CD4-positive, alpha-beta T cell treated with Interleukin-17A for 4 hours (primary cell): ENCODE results near the gene SPTBN5.
A peak's percentile ranks its signal among the peaks of the same experiment; 100 is the strongest.

ENCODE experiments used
- DNase-seq: peaks from one replicate; pipeline ENCODE4 v3.0.0-alpha.2; 2020; ENCODE audit warnings: mixed read lengths

The SPTBN5 gene

DNA sequence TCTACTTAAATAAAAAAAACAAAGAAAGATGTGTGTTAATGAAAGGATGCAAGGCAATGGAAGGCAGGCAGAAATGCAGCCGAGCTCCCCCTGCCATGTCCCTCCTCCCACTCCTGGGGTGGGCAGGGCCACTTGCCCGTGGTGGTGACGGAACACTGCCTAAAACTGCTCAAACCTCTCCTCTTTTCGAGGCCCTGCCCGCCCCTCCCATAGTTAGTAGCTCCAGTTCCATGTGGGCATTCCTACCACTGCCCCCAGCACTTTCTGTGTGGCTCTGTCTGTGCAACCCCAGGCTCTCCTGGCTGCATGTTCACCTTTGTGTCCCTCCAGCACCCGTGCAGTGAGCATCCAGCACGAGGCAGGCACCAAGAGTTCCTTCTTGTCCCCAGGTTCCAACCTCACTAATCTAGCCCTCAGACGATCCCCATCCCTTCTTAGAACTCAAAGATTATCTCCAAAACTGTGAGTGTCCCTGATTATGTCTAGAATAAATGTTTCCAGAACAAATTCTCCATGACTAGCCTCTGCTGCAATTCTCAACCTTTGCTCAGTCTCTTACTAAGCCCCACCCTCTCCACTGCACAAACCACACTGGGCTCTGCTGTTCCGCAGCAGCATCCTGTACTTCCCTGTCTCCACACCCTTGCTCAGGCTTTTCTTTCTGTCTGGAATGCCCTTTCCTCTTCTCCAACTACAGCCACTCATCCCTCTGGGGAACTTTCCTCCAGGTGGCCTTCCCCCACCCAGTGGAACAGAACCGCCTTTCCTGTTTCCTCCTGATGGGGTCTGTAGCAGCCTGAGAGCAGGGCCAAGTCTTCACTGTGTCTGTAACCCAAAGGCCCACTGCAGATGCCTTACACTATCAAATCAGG lies 32.6 kb upstream of the SPTBN5 start:
- DNase-seq, result peak; percentile 45

DNA sequence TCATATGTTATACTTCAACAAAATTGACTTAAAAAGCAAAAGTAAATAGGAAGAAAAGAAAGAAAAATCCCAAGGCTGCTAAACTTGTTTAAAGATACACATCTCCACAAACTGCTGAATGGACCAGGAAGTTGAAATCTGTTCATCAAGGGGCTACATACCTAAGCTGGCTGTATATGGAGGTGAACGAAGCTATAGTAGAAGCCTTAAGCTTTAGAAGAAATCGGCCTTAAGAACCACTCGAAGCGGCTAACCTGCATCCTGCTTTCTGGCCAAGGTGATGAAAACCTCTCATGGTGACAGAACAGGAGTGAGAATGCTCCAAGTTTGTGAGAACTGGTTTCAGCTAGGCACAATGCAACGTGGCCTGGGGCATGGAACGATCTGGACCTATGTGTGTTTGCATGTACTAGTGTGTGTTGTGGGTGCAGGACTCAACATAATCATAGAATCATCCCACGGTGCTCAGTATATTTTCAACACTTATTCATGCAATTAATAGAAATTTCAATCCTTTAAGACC lies 31.3 kb upstream of the SPTBN5 start:
- DNase-seq, result no peak

DNA sequence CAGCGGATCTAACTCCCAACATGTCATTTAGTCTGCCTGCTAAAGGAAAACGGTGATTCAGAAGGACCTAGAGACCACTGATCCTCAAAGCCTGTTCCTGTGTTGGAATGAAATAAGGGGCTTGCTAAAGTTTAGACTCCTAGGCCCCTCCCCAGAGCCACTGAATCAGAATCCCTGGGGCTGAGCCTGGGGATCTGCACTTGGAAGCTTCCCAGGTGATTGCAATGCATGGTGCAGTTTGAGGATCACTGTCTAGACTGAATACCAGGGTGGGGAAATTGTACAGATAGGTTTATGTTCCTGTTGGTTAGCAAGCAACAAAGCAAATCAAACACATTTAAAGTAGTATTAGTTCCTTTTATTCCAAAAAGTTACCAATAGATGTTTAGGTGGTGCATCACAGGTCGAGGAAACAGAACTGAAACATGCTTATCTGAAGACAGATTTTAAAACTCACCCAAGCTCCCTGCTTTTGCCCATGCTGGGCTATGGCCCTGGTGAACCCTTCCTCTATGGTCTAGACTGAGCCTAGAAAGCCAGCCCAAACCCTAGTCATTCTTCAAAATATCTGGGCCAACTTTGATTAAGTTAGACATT lies 29.6 kb upstream of the SPTBN5 start:
- no peak for DNase-seq

DNA sequence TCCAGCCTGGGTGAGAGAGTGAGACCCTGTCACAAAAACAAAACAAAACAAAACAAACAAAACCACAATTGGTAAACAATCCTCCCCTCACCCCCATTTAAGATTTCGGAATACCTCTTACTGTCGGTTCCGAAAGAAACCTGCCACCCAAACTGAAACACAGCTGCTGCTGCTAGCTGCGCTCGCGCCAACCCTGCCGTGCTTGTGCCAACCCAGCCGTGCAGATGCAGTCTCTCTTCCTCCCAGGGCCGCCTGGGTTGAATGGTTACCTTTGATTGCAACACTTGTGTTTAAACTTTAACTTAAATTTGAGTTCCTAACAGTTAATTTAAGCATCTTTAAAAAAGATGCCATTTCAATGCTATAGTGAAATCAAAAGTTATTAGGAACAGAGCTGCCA lies 28.5 kb upstream of the SPTBN5 start:
- DNase-seq, result no peak

DNA sequence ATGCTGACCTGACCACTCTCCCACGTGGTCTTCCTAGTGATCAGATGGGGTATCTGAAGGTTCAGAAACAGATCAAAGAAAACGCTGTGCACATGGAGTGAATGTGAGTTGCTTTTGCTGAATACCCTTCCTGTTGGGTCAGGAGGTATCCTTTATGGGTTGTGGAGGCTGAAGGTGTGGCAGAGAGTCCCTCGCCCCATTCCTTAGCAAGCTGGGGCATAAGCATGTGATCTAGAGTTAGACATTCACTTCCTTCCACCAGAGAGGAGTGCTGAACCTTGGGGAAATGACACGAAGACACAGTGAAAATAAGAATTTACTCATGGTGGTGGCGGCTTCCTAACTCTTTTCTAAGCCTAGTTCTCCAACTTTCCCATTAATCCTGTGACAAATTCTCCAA lies 27.8 kb upstream of the SPTBN5 start:
- DNase-seq, result no peak

DNA sequence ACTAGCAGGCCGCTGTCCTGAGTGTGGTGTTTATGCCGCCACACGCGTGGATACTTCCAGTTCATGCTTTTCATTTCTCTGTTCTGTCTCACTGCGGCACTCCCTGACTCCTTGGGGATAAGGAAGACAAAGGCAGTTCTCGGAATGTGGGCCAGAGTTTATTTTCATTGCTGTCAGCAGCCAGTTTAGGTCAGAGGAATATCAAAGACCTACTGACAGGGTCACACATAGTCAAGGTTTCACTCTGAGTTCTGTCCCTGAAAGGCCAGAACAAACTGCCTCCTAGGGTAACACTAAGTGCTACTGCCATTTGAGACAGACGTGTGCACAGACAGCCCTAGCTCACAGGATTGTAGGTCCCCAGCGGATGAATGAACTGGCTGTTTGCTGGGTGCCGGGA lies 27.3 kb upstream of the SPTBN5 start:
- no peak for DNase-seq

DNA sequence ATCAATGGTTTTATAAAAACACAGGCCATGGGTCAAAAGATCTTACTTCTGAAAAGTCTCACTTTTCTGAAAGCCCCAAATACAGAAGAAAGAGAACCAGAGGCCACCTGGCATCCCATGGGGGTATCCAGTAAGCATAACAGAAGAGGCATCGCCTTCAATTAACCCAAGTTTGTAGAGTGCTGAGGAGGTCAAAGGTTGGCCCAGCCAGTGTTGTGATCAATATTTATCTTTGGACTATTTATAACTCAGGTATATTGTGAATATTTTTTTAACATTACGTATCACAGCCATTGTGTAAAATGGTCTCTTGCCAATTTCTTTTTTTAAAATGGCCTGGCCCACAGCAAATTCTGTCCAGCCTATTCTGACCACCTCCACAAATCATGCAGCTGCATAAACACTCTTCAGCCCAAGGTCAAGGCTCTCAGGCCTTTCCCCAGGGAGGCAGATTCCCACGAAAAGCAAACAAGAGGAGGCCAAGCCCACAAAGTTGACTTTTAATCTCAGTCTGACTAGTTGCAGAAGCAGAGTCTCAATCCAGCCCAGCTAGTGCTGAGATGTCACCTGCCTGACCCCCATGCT lies 26.2 kb upstream of the SPTBN5 start:
- DNase-seq, result no peak

DNA sequence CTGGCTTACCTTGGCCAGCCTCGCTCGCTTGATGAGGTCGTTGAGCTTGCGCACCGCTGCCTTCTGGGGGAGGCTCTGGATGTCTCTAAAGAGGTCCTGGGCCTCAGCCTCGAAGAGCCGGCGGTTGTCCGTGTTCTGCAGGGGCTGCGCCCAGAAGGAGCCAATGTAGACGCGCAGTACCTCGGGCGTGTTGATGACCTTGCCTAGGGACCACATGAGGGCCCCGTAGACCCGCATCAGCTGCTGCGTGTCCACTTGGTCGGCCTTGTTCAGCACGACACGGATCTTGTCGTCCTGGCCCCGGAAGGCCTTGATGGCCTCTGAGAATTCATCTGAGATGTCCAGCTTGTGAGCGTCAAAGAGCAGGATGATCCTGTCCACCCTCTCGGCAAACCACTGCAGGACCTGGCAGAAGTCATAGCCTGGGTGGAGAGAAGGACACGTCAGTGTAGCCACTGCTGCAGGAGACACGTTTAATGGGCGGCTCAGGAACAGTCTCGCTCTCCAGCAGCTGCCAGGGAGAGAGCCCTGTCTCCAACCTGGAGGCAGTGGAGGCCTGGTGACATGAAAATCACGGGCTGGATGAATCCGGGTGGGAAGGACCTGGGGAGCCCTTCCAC lies 25.5 kb upstream of the SPTBN5 start:
- DNase-seq, result no peak

DNA sequence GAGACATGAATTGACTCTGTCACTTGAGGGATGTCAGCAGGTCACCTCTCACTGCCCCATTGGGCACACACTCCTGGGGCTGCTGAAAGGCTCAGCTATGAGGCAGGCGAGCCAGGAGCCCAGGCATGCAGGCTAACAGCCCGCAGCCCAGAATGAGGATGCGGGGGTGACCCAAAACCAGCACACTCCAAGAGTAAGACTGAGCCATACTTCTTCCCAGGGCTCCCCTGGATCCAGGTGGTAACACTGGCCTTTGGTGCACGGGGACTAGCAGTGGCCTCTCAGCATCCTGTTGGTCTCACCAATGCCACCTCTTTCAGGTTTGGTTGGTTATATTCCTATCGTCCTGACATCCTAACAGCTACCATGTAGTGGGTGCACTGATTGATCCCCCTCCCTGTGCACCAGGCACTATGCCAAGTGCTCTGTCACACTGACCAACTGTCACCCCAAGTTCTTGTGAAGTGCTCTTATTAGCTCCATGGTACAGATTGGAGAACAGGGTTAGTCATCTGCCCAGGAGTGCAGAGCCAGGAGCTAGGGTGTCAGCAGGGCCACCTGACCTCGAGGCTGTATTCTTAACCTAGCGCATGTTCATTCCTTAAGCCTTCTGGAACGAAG lies 24.8 kb upstream of the SPTBN5 start:
- DNase-seq, result no peak

DNA sequence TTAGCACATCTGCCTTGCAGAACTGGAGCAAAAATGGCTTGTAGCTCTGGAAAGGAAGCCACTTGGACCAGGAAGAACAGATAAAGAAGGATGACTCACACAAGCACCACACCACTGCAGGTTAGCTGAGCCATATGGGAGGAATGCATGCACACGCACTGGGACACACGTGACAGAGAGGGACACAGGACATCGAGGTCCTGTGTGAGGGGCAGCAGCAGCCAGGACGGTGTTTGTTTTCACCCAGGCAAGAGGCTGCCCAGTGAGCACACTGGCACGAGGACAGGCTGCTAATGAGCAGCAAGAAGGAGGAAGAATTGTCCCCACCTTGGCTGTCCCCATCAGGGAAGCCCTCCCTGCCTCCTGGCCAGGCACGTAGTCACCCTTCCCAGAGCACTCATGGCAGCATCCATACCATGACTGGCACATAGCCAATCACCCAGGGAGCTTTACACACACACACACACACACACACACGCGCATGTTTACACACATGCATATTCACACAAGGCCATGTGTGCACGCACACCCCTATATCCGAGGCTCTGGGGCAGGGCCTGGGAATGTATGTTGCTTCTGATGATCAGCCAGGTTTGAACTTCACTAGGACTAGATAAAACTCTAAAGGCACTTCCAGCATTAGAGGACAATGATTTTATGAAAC lies 24.0 kb upstream of the SPTBN5 start:
- DNase-seq, result no peak

DNA sequence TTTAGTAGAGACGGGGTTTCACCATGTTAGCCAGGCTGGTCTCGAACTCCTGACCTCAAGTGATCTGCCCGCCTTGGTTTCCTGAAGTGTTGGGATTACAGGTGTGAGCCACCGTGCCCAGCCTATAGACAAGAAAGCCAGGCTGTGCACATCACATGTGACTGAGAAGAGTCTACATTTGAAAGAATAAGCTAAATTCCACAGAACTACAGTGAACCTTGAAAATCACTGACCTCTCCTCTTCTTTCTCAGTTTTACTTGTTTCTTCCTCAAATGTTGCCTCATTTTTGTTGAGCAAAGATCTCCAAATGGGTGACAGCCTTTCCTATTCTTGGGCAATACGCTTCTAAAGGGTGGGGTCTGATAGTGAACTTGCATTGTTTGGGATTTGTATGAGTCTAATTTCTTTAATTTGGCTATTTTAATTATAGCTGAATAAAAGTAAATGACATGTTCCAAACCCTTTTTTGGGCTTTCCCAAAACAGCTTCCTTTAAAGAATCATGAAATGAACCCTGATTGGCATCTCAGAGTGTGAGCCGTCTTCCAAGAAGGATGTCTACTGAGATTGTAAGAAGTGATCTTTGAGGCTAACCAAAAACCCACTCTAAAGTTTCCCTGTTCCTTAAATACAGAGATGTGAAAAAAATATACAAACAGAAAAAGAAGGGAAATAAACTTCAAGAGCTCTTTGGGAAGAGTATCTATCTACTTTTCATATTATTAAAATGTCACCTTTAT lies 21.6 kb upstream of the SPTBN5 start:
- no peak for DNase-seq

DNA sequence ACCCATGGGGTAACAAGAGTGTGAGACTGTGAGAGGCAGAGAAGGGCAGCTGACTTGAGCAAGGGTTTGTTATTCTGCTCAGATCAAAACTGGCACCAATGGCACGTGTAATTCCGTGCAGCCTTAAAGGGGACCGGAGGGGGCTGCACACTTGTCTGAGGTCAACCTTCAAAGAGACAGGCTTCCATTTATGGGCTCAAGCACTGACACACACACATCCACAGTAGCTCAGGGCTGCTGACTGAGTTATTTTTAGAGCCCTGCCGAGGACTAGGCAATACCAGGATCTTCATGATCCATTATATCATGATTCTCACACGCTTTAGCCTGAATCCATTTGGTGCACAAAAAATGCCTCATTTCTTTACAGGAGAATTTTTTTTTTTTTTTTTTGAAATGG lies 20.6 kb upstream of the SPTBN5 start:
- no peak for DNase-seq

DNA sequence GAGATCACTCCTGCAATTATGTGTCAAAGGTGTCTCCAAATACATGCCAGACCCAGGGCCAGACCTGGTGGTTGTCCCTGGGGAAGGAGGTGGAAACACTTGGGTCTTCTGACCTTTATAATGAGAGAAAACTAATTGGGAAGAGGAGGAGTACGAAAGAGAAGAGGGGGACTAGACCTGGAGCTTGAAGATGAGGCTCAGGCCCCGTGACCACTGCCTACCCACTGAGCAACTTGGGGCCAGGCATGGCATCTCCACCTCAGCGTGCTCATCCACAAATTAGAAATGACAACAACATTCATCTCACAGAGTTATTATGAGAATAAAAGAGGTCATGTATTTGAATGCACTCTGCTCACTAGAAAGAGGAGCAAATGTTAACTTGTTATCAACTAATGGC lies 19.4 kb upstream of the SPTBN5 start:
- no peak for DNase-seq

DNA sequence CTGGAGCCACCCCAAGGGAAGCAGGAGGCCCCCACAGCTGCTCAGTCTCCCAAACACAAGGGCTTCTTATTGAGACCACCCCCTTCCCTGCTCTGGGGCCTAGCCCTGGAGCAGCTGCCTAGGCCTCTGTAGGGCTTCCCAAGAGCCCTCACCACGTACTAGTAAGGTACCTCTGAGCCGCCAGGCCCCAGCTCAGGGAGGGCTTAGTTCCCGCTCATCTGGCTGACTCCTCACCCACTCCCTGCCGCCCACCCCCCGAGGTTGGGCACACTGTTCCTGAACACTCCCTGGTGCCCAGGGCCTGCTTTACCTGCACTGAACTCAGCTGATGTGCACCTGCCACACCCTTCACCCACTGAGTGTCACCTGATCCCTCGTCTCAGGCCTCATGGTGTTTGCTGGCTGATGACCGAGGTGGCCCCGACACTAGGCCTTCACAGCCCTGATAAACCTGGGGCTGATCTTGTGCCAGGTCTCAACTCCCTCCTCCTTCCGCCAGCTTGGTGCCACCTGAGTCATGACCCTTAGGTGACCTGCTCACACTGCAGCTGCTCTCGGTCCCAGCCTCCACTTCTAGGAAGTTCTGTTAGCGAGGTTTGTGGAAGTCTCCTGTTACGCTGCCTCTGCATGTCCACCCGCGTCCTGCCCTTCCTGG lies 18.0 kb upstream of the SPTBN5 start:
- no peak for DNase-seq

DNA sequence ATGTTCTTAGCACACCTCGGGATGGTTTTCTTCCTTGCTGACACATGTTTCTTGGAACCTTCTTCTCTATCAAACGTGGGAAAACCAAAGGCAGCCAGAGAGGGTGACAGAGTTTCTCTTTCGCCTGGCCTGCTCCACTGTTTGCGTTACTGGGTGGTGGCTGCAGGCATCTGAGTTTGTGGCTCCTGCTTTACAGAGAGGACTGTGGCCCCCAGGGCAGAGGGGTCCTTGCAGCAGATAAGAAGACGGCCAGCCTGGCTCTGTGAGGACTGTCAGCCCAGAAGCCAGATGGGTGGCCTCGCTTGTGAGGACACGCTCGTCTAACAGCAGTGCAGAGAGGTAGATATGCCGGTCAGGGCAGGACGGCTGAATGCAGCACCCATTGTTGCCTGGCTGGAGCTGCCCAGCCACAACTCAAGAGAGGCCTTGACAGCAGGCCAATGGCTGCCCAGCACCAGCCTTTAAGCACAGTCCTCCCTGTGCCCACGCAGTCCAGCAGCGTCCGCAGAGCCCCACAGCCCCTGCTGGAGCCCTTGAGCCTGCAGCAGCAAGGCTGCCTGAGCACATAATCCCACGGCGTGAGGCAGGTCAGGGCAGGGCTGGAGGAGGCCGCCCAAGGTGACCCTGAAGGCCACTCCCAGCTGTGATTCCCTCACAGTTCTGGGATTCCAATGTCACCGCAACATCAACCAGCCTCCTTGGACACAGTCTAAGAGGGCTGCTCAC lies 15.0 kb upstream of the SPTBN5 start:
- no peak for DNase-seq

DNA sequence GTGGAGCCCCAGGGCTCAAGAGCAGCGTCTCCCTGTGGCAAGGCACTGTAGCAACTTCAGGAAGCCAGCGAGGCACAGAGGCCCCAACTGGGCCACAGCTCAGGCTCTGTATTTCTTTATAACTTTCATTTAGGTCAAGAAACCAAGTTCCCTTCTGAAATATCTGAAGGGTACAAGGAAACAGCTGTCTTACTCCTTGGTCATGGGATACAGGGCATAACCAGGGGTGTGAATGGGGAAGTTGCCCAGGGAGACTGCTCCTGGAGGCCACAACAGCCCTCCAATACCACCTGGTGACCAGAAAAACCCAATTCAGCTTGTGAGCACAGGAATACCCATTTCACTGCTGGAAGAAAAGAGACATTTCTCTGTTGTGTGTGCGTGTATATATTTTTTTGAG lies 13.3 kb upstream of the SPTBN5 start:
- no peak for DNase-seq

DNA sequence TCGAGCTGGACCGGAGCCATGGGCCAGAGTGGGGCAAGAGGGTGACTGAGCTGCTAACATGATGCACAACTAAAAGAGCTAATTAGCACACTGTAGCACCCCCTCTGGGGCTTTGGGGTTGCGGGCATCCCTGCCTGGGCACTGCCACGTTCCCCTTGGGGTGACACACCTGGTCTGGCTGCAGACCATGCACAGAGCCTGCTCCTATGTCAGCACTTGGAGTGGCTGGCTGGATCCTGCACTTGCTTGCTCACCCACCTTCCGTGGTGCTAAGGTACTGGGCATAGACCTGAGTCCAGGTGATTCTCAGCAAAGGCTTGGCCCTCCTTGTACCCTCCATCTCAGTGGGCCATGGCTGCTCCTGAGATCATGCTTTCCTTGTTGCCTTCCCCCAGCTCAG lies 12.8 kb upstream of the SPTBN5 start:
- no peak for DNase-seq

DNA sequence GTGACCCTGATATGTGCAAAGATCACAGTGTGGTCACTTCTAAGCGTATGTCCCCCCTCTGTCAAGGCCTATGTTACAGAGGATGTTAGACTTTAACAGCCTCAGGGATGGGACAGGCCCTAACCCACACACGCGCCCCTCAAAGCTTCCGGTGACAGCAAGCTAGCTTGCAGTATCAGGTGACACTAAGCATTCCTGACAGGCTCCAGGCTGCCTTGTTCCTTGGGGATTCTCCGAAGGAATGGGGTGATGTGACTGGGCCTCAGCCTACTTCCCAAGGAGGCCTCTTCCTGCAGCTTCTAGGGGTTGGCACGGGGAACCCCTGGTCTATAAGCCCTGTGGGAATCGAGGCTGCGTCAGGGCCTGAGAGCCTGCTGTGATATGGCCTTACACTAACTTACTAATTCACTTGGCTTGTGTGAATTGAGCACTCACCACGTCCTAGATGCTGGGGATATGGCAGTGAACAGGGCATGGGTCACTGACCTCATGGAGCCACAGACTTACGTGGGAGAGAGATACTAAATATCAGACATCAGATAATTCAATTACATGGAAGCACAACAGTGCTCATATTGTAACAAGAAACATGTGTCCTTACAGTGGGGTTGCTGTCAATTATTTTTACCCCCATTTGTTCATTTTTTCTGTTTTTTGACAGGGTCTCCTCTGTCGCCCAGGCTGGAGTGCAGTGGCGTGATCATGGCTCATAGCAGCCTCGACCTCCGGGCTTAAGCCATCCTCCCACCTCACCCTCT lies 11.4 kb upstream of the SPTBN5 start:
- DNase-seq, result no peak

DNA sequence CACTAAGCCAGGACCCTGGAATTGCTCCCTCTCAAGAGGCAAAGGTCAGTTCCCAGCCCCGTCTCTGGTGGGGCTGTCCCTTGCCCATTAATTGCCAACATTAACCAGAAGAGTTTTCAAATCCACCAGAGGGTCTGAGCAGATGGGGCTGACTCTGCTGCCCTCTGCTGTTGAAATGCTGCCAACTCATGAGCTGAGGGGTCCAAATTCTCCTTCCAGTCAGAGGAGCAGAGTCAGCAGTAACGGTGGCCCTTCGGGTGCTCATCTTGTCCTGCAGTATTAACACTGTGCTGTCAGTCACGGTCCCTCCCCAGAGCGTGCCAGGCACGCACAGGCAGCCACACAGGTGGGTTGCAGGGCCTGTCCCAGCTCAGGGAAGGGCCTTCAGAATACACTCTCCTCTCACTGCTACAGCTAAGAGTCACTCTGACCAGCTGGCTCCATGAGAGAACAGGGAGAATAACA lies 10.7 kb upstream of the SPTBN5 start:
- DNase-seq, result peak; percentile 82

DNA sequence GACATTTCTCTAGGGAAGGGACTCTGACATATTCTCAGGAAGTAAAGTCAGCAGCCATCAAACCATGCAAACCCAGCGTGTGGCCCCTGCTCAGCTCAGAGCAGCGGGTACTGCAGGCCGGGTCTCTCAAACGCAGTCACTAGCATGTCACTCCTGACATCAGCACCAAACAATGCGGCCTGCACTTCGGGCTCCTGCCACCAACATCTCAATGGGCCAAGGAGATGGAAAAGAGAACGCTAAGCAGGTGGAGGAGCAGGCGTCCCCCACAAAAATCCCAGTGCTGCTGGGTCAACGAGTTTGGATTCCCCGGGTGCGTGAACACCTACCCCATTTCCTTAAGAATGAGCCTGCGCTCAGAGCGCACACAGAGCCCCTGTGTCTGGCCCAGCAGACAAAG lies 9.9 kb upstream of the SPTBN5 start:
- no peak for DNase-seq
